Femur (tissue), 1 donor: Measurements from ENCODE around the gene MS4A15.
A peak's percentile ranks its signal among the peaks of the same experiment; 100 is the strongest.
"Not testable (repeated sequence)": the region's sequence is repeated elsewhere in the genome, so short reads cannot be mapped to it uniquely, and the experiment has no call there.

Experiments used
- DNase-seq: peaks from one replicate; pipeline ENCODE4 v3.0.0-alpha.2; 2017

The MS4A15 gene

GRCh38 chr11:60757231-60757800, 649 bp downstream of the MS4A15 start:
- DNase-seq: no peak

- not testable (repeated sequence) for DNase-seq
Observed at GRCh38 chr11:60758671-60759070, 2.0 kb downstream of the MS4A15 start.

GRCh38 chr11:60759438-60760225, 3.0 kb downstream of the MS4A15 start:
- not testable (repeated sequence) for DNase-seq

GRCh38 chr11:60761436-60762190, 4.9 kb downstream of the MS4A15 start:
- no peak for DNase-seq

GRCh38 chr11:60762851-60763691, 6.4 kb downstream of the MS4A15 start:
- peak; percentile 58 for DNase-seq

GRCh38 chr11:60763692-60764369, 7.2 kb downstream of the MS4A15 start:
- DNase-seq: no peak

- no peak for DNase-seq
Observed at GRCh38 chr11:60764879-60765278, 8.2 kb downstream of the MS4A15 start.

GRCh38 chr11:60765355-60765754, 8.7 kb downstream of the MS4A15 start:
- no peak for DNase-seq

GRCh38 chr11:60766547-60766946, 9.9 kb downstream of the MS4A15 start:
- DNase-seq: peak; percentile 4

- no peak for DNase-seq
Observed at GRCh38 chr11:60767388-60767811, 10.7 kb downstream of the MS4A15 start.

GRCh38 chr11:60768202-60768601, 11.5 kb downstream of the MS4A15 start:
- no peak for DNase-seq

GRCh38 chr11:60769273-60769672, 12.6 kb downstream of the MS4A15 start:
- DNase-seq: no peak

- no peak for DNase-seq
Observed at GRCh38 chr11:60769811-60770210, 13.1 kb downstream of the MS4A15 start.

- DNase-seq: no peak
Observed at GRCh38 chr11:60771146-60771545, 14.5 kb downstream of the MS4A15 start.

- no peak for DNase-seq
Observed at GRCh38 chr11:60771879-60772525, 15.3 kb downstream of the MS4A15 start.

- no peak for DNase-seq
Observed at GRCh38 chr11:60772666-60773065, 16.0 kb downstream of the MS4A15 start.

- no peak for DNase-seq
Observed at GRCh38 chr11:60774726-60775125, 18.1 kb downstream of the MS4A15 start.

- DNase-seq: peak; percentile 92
Observed at GRCh38 chr11:60775420-60775961, 18.8 kb downstream of the MS4A15 start.

GRCh38 chr11:60776167-60776566, 19.5 kb downstream of the MS4A15 start:
- no peak for DNase-seq

GRCh38 chr11:60777106-60777505, 20.4 kb downstream of the MS4A15 start:
- DNase-seq: no peak

GRCh38 chr11:60777572-60777971, 20.9 kb downstream of the MS4A15 start:
- peak; percentile 49 for DNase-seq
